ENCODE measurements around the gene GRIN2C.

Gene GRIN2C

DNA sequence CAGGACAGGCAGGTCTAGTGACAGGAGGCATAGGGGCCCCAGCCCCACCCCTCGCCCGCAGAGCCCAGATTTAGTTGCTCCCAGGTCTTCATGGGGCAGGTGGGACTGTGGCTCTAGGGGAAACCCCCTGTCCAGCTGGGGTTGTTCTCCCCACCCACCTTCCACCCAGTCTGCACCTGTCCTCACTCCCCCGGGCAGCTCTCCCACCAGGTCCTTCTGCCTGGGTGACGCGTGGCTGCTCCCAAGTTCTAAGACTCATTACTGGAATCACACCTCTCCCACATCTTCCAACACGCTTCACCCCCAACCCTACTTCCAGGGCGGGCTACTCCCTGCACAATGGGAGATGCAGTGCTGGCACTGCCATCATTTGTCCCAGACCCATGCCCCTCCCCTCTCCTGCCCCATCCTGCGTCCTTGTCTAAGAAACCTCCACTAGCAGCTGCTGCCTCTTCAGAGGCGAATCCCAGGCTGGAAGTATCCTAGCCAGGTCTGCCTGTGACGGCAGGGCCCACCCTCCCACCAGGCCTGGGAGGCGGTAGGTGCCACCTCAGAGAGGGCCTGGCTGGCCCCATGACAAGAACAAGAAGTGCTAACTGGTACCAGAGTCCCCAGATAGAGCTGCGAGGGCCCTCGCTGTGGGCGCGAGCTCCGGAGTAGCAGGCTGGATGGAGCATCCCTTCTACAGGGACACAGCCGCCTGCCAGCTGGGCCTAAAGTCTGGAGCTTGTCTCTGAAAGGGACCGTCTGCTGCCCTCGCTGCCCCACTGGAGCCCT lies 22.8 kb downstream of the GRIN2C start:
- H3K4me3 ChIP-seq (ENCODE audit: low read length): no peak overlapping the region
- TF ChIP-seq ZNF274 (IDR thresholded peaks at IDR 0.05; ENCODE audit: low read depth, low read length): no peak

DNA sequence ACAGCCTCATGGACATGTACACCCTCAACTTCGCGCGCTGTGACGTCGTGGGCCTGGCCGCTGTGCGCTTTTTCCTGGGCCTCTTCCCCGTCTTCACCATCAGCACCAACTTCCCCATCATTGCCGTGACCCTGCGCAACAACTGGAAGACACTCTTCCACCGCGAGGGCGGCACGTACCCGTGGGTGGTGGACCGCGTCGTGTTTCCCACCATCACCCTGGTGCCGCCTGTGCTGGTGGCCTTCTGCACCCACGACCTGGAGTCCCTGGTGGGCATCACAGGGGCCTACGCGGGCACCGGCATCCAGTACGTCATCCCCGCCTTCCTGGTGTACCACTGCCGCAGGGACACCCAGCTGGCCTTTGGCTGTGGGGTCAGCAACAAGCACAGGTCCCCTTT lies 23.5 kb downstream of the GRIN2C start:
- TF ChIP-seq ZNF274 (IDR thresholded peaks at IDR 0.05; ENCODE audit: low read depth, low read length): no peak
- no peak overlapping the region for H3K4me3 ChIP-seq (ENCODE audit: low read length)

DNA sequence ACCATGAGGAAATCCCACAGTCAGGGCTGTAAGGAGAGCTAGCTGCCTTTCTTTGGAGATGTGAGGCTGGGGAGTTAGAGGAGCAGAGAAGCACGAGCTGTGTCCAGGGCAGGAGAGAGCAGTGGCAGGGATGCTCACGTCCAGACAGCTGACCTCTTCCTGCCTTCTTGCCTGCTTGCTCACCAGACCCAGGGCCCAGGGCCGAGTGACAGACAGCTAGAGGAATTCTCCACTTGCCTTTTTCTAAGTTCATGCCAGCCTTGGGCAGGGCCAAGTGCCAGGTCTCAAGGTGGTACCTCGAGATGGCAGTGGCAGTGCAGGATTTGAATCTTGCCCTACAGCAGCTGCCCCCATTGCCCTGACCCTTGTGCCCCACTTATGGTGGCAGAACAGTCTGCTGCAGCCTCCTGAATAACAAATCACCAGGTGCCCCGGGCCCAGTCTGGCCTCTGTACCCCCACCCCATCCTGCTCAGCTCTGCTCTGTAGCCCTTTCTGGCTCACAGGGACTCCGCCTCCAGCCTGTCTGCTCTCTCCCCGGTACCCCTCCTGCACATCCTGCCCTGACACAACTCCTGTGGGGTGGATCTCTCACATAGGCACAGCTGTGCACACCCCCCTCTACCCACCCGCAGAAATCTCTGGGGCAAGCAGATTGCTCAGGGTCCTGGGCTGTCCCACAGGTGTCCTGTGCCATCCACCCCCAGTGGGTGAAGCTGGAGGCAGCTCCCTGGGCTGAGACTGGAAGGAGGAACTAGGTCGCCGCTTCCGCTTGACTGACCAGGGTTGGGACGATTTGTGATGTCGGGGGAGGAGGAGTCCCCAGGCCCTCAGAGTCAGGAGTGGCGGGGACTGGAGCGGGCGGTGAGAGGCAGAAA lies 25.9 kb downstream of the GRIN2C start:
- no peak for TF ChIP-seq ZNF274 (IDR thresholded peaks at IDR 0.05; ENCODE audit: low read depth, low read length)
- H3K4me3 ChIP-seq (ENCODE audit: low read length): no peak overlapping the region

DNA sequence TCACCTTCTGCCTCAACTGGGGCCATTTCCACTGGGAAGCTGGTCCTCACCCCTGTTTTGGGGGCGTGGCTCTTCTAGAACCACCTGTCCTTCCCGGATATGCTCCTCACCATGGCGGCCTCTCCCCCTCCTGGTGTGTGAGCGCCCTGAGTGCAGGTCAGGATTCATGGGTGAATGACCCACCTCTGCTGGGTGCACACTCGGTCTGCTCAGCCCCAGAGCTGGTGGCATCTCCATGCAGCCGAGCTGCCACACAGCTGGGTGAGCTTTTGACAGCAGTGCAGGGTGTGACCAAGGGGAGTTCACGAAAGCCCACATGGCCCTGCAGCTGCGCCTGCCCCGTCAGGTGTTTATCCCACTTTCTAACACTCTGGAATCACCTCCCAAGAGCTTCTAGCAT lies 27.3 kb downstream of the GRIN2C start:
- TF ChIP-seq ZNF274 (IDR thresholded peaks at IDR 0.05; ENCODE audit: low read depth, low read length): no peak

DNA sequence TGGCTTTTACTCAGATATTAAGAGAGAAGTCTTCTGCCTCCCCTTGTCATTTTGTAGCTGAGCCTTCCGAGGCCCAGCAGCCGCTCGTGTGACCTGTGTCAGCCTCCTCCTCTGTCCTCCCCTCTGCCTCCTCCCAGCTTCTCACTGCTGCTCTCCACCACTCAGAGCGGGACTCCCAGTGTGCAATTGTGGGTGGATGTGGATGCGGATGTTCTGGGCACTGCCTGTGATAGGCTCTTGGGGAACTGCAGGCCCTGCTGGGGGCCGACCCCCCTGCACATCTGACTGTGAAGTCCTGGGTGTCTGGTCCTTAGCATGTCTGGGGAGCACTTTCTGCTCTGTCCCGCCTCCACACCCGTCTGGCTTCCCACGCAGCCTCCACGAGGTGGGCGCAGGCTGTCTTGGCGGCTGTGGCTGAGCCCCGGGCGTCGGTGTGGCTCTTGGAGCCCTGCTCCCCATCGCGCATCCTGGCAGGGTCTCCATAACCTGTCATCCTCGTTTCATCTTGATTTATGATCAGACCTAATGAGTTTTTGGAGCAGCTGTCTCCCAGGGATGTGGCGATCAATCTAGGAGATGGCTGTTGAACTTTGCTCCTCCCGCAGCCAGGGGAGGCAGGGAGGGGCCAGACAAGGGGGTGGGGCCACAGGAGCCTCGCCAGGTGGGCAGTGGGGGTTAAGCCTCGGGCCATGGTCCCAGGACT lies 28.1 kb downstream of the GRIN2C start:
- H3K4me3 ChIP-seq (ENCODE audit: low read length): no peak overlapping the region
- no peak for TF ChIP-seq ZNF274 (IDR thresholded peaks at IDR 0.05; ENCODE audit: low read depth, low read length)

More for the DNA sequence above, 27.3 kb downstream of the GRIN2C start:
- no peak overlapping the region for H3K4me3 ChIP-seq (ENCODE audit: low read length)

DNA sequence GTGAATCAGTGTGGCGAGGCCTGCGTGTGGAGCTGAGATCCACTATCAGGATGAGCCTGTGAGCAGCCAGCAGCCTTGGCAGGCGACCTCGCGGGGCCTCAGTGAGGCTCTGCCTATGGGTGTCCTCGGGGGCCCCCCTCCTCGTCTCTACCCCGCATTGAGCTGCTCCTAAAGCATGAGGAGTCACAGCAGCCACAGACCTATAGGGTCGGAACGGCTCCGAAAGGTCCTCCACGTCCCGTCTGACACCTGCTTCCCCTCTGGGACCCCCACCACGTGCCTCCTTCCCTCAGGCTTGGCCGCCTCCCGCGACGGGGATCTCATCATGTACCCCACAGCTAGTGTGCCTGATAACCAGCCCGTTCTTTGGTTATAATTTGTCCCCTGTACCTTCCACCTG lies 28.8 kb downstream of the GRIN2C start:
- no peak for TF ChIP-seq ZNF274 (IDR thresholded peaks at IDR 0.05; ENCODE audit: low read depth, low read length)
- H3K4me3 ChIP-seq (ENCODE audit: low read length): no peak overlapping the region

DNA sequence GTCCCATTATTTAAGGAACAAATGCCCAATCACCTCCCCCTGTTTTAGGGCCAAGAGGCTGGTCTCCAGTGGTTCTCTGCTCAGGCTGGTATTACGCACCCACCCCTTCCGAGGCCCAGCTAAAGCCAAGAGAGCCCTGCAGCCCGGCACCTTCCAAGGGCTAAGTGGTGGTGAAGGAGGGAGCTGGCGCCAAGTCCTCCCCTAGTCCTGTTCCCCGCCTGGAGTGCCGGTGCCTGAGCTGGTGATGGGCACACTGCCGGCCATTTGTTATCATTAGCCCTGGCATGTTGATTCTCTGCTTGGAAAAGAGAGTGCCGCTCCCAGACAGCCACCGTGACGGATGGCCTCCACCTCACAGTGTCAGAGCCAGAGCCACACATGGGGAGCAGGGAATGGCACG lies 31.9 kb downstream of the GRIN2C start:
- no peak for TF ChIP-seq ZNF274 (IDR thresholded peaks at IDR 0.05; ENCODE audit: low read depth, low read length)
- H3K4me3 ChIP-seq (ENCODE audit: low read length): no peak overlapping the region

DNA sequence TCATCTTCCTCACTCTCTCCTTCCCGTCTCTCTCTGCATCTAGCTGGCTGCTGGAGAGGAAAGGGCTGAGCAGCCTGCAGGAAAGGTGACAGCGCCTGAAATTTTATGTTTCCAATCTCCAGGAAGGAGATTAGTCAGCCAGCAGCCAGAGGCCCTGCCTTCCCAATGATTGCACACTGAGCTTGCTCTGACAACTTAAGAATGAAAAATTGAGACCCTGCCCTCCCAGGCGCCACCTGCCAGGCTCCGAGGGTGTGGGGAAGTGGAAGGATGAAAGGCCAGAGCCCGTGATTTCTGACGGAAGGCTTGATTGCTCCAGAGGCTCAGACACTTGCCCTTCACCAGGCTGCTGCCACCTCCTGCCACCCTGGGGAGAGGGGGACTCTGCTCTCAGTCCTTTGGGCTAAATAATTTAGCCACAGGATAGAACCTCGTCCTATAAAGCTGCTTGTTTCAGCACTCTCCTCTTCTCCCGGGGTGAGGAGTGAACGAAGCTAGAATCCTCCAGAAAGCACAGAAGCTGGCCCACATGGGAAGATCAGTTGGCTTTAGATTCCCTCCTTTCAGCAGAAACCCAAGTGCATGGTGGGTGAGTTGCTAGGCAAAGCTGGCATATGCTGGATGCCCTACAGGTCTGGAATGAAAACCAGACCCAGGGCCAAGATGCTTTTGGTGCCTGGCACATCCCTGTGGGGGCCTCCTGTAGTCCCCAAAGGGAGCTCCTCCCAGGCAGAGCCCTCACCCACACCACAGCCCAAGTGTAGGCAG lies 33.5 kb downstream of the GRIN2C start:
- no peak overlapping the region for H3K4me3 ChIP-seq (ENCODE audit: low read length)
- TF ChIP-seq ZNF274 (IDR thresholded peaks at IDR 0.05; ENCODE audit: low read depth, low read length): no peak

DNA sequence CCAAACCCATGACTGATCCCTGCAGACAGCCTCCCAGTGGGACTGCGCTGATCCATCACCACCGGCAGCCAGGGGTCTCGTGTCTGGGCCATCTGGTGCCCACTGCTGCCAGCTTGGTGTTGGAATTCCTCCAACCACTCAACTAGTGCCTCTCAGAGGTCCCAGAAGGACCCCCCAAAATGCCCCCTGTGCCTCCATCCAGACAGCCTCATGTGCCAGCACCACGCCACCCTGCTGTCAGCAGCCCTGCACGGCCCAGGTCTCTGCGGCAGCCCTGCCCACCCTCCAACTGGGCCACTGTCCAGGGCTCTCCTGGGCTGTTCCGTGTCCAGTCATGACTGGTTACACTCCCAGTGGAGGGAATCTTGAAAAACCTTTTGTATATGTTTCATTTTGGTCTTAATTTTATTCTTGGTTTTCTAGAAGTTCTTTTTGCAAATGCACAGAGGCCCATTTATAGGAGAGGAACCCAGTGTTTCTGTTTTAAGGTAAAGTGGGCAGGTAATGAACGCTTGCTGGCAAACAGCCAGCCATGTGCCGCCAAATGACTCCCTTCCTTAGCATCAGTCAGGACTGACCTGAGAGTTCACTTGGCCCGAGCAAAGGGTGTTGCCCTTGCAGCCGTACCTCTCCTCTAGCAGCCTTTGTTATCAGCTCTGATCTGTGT lies 34.6 kb downstream of the GRIN2C start:
- no peak for TF ChIP-seq ZNF274 (IDR thresholded peaks at IDR 0.05; ENCODE audit: low read depth, low read length)
- H3K4me3 ChIP-seq (ENCODE audit: low read length): no peak overlapping the region

DNA sequence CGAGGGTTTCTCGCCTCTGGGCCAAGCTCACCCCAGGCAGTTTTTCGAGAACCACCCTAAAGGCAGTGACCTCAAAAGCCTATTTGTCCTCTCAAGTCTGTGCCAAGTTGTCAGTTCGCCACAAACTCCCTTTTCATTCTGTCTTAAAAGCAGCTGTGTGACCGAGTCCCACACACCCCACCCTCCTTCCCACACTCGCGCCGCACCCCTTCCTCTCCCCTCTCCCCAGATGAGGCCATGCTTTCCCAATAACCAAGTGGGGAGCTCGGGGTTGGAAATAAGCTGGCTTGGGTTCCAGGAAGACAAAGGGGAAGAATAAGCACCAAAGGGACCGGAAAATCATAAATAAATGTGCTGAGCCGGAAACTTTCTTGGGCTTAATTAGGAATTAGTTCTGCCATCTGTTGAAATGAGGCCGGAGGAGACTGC lies 36.7 kb downstream of the GRIN2C start:
- no peak for TF ChIP-seq ZNF274 (IDR thresholded peaks at IDR 0.05; ENCODE audit: low read depth, low read length)
- H3K4me3 ChIP-seq (ENCODE audit: low read length): no peak overlapping the region

DNA sequence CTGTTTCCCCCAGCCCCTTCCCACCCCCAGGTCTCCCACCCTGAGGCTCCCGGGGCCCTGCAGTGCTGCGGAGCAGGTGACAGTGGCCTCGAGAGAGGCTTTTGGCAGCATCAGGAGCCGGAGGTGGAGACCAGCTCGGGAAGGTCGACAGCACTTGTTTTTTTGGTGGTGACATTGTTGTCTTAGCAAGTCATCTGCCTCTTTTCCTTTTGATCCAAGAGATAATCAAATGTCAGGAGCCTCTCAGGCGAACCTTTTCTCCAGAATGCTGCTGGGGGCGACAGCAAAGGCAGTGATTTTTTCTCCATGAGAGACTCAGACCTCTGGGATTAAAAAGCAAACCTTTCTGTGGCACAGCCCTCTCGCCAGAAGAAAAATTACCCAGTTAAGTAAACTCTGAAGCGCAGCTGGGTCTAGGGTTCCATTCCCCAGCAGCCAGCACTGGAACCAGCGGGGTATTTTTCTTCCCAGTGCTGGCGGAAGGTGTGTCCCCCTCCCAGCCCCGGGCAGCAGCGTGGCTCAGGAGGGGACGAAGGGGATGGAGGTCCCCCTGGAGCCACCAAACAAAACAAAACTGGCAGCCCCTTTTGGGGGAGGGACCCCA lies 37.2 kb downstream of the GRIN2C start:
- no peak overlapping the region for H3K4me3 ChIP-seq (ENCODE audit: low read length)
- no peak for TF ChIP-seq ZNF274 (IDR thresholded peaks at IDR 0.05; ENCODE audit: low read depth, low read length)

DNA sequence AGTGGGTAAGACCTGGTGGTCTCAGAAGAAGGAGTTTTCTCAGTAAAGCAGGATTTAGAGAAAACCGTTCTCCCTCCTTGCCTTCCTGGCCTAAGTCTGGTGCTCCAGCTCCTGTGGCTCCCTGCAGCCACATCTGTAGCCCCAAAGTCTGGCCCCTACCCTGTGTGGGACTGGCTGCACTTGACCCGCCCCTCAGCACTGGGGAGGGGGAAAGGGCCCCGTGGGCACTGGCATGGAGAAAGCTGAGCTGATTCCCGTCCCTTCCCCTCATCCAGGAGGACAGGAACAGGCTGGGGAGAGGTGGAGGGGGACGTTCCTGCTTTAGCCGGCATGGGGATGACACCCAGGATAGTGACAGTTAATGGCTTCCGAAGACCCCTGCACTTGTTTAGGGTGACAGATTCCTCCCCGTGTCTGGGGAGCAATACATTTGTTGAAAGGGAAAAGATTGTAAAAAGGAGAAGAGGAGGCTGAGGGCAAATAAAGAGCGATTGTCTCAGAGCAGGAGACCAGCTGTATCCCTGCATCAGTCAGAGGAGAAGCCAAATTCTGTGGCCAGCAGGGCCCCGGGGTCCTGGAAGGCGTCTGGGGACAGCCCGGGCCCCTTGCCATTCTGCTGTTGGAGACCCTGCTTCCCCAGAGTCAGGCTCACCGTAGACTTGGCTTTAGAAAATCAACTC lies 37.9 kb downstream of the GRIN2C start:
- no peak for TF ChIP-seq ZNF274 (IDR thresholded peaks at IDR 0.05; ENCODE audit: low read depth, low read length)

More for the DNA sequence above, 37.9 kb downstream of the GRIN2C start:
- no peak overlapping the region for H3K4me3 ChIP-seq (ENCODE audit: low read length)
